GM10266 (cell line): Measurements from ENCODE around the gene KLHL29.

Experiments used
- DNase-seq: peaks from one replicate; pipeline ENCODE4 v3.0.0; 2012; ENCODE audit errors: extremely low spot score
- CTCF ChIP-seq: IDR thresholded peaks from 2 replicates; pipeline ENCODE4 v1.5.1; 2012; ENCODE audit warnings: mild to moderate bottlenecking, low read depth; ENCODE audit not compliant: control insufficient read depth, insufficient read depth; ENCODE audit errors: missing control alignments

The KLHL29 gene

GRCh38 chr2:23637011-23637778 is 252.2 kb downstream of the KLHL29 start:
- DNase-seq, result no peak
- TF ChIP-seq CTCF, result no peak

GRCh38 chr2:23639406-23639982 is 254.5 kb downstream of the KLHL29 start:
- TF ChIP-seq CTCF, result no peak
- no peak for DNase-seq

- TF ChIP-seq CTCF, result no peak
- DNase-seq, result no peak
These were observed 255.7 kb downstream of the KLHL29 start for GRCh38 chr2:23640711-23641110.

GRCh38 chr2:23642516-23642915 is 257.5 kb downstream of the KLHL29 start:
- TF ChIP-seq CTCF, result no peak
- no peak for DNase-seq

GRCh38 chr2:23645230-23645808 is 260.3 kb downstream of the KLHL29 start:
- DNase-seq, result no peak
- TF ChIP-seq CTCF, result no peak

GRCh38 chr2:23647563-23647962 is 262.6 kb downstream of the KLHL29 start:
- TF ChIP-seq CTCF, result no peak
- no peak for DNase-seq

- no peak for TF ChIP-seq CTCF
- no peak for DNase-seq
These were observed 264.3 kb downstream of the KLHL29 start for GRCh38 chr2:23649303-23649702.
